CD4-positive, alpha-beta T cell treated with Interleukin-6 for 4 hours (primary cell): Measurements from ENCODE around the gene SLC12A5.

Experiments used
- DNase-seq: peaks from one replicate; pipeline ENCODE4 v3.0.0-alpha.2; 2020; ENCODE audit warnings: mixed read lengths

SLC12A5 gene

GRCh38 chr20:46056027-46056833 lies 27.2 kb downstream of the SLC12A5 start:
- no peak for DNase-seq

- DNase-seq: peak; percentile 23
These were observed 28.2 kb downstream of the SLC12A5 start for GRCh38 chr20:46056970-46057855.

DNA sequence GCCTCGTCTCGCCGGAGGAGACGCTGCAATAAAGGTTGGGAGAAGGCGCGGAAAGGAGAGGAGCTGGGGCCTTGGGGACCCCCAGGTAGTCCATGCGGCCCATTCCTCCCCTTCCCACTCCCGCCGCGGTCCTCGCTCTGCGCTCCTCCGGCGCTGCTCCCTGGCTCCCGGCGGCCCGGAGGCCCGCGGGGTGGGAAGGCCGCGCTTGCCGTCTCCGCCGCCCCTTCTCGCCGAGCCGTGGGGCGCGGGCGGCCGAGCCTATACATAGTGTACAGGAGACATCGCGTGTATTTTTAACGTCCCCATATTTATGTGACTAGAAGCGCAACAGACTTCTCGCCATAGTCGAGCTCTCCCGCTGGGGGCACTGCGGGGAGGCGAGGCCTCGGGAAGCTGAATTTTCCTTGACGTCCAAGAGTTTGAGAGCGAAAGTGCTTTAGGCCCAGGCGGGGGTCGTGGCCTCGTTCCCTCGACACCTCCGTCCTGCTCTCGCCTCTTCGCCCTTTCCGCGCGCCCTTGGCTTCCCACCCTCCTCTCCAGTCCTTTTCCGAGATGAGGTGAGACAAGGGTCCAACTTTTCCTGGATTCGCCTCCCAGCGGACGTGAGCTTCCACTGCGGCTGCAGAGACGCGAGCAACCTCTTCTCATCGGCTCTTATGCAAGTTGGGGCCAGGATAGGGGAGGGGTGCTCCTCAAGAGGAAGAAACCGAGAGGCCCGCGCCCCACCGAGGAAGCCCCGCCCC lies 29.0 kb downstream of the SLC12A5 start:
- DNase-seq: peak; percentile 30

GRCh38 chr20:46058599-46059281 lies 29.7 kb downstream of the SLC12A5 start:
- DNase-seq: no peak

DNA sequence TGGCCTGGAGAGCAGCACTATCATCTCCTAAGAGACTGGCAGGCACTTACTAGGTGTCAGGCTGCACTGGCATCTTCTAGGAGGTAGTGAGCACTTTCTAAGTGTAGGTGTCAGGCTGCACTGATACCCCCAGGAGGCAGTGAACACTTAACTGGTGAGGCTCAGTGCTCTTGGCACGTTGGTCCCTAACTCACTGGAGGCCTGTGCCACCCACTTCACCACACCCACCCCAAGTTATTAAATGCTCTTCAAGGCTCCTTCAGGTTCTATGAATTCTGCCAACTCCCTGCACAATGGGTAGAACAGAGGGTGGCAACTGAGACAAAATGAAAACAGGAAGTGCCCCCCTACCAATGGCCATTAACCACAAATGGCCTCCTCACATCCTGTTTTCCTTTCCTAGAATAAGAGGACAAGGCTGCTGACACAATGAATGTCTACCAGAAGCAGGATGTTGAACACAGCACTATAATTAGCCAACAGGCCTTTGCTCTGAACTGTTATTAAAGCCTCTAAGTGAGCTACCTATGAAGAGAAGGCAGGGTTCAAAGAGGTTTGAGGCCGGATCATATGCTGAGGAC lies 31.4 kb downstream of the SLC12A5 start:
- no peak for DNase-seq

- DNase-seq: no peak
These were observed 32.0 kb downstream of the SLC12A5 start for GRCh38 chr20:46060975-46061374.

- no peak for DNase-seq
These were observed 33.1 kb downstream of the SLC12A5 start for GRCh38 chr20:46062151-46062550.

- DNase-seq: no peak
These were observed 33.6 kb downstream of the SLC12A5 start for GRCh38 chr20:46062621-46063020.

GRCh38 chr20:46063151-46063550 lies 34.1 kb downstream of the SLC12A5 start:
- DNase-seq: no peak

DNA sequence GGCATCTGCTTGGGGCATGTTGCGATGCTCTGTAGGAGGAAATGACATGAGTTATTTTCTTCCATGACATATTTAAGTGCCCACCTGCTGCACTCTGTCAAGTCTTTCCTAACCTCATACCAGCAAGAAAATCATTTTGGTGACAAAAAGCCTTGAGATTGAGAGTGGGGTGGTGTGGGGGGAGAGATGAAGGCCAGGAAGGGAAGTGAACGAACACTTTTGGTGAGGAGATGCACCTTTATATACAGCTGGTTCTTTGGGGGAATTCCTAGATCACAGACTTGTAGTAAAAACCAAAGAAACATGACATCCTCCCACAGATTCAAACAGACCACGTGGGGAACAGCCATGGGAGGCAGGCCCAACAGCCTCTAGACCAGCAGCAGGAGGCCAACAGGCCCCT lies 34.6 kb downstream of the SLC12A5 start:
- no peak for DNase-seq

GRCh38 chr20:46065006-46065405 lies 36.0 kb downstream of the SLC12A5 start:
- no peak for DNase-seq

DNA sequence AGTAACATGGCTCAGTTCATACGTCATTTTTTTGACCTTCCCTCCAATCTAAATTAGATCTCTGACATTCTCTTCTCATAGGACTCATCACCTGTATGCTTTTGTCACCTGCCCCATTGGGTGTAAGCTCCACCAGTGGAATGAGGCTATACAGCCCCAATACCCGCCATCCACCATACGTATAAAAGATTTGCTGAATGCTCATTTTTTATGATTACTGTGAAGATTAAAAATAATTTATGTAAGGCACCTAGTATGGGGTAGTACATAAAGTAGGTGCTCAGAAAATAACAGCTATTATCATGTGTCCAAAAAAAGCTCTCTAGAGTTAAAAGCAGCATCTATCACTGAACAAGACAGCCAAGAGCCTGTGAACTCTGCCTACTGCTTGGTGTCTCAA lies 36.7 kb downstream of the SLC12A5 start:
- DNase-seq: no peak

GRCh38 chr20:46070215-46070900 lies 41.3 kb downstream of the SLC12A5 start:
- no peak for DNase-seq

- DNase-seq: no peak
These were observed 42.6 kb downstream of the SLC12A5 start for GRCh38 chr20:46071573-46071972.

- DNase-seq: no peak
These were observed 44.0 kb downstream of the SLC12A5 start for GRCh38 chr20:46073024-46073423.

DNA sequence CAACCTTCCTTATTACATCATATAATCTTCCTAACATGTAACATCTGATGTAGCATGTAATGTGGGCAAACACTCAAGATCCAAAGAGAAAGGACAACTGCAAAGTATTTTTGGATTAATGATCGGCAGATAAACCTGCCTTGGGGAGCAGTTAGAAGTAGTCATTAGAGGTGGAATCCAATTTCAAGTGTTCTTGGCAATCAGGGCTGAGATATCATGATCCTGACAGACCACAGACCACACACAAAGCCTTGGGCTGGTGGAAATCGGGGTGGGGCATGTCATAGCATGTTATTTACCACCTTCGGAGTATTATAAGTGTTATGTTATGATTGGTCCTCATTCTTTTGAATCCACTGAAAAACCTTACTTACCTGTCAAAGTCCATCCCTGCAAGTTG lies 44.4 kb downstream of the SLC12A5 start:
- DNase-seq: no peak

- no peak for DNase-seq
These were observed 45.0 kb downstream of the SLC12A5 start for GRCh38 chr20:46074006-46074405.

DNA sequence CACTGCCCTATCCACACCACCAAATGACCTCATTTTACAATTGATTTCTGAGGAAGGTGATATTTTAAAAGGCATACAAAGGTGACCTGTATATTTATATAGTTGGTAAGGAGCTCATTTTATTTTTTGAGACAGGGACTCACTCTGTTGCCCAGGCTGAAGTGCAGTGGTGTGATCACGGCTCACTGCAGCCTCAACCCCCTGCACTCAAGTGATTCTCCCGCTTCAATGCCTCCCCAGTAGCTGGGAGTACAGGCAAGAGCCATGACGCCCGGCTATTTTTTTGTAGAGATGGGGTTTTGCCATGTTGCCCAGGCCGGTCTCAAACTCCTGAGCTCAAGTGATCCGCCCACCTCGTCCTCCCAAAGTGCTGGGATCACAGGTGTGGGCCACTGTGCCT lies 47.8 kb downstream of the SLC12A5 start:
- no peak for DNase-seq

DNA sequence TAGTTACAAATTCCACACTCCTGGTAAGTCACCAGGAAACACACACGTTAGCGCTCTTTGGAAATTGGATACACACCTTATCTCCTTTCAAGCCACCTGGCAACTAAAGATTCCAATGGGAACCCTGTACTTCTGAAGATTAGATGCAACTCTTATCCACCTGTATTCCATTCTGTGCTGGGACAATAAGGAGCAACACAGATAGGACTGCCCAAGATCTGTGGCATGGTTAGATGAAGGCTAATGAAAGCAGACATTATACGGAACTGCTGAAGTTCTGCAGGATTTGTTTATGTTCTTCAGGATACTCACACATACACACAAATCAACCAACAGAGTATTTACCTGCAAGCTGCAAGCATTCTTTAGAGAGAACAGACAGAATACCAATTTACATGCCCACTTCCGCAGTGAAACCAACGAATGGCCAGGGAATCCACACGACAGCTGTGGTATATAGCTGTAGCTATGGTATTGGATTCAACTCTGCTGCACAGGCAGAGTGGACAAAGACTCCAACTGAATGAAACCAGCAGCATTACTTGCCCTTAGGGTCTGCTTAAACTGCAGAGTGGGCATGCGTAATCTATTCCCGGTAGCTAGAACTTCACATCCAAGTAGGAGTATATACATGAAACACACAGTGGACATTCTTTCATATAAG lies 48.8 kb downstream of the SLC12A5 start:
- DNase-seq: no peak

- no peak for DNase-seq
These were observed 49.9 kb downstream of the SLC12A5 start for GRCh38 chr20:46078954-46079353.

GRCh38 chr20:46081074-46081473 lies 52.1 kb downstream of the SLC12A5 start:
- DNase-seq: no peak
